Adrenal gland (tissue), 12 donors: ENCODE results near the gene GPR3. TPM values are rescaled to one million over a fixed set of nuclear protein-coding genes. Genes with fewer than 3 reads are reported as not detected.

ENCODE experiments used
- DNase-seq, 7 donors: peaks; one replicate each; pipeline ENCODE4 v3.0.0-alpha.2; 2019 to 2020
- H3K27ac ChIP-seq, 5 donors: fragments of 200-600 bp; sonication (generic) in 4 of 5; 1 replicate in 3 of 5; 2 replicates in 2 of 5; pipeline versions ENCODE4 v1.5.1 to v1.8.0; 2016 to 2020; ENCODE audit warnings: mild to moderate bottlenecking in 1 of 5
- H3K27me3 ChIP-seq: fragments of 200-600 bp; 2 replicates; pipeline ENCODE4 v1.8.0; 2021
- H3K36me3 ChIP-seq, 2 donors: fragments of 200-600 bp; replicated peaks in 1 of 2; 1 replicate in 1 of 2; 2 replicates in 1 of 2; pipeline versions ENCODE4 v1.5.1 to v1.8.0; 2018 to 2022
- H3K4me1 ChIP-seq, 2 donors: fragments of 200-600 bp; replicated peaks in 1 of 2; 1 replicate in 1 of 2; 2 replicates in 1 of 2; pipeline versions ENCODE4 v1.5.1 to v1.8.0; 2018 to 2021
- H3K4me3 ChIP-seq, 4 donors: fragments of 200-600 bp; sonication (generic) in 3 of 4; one replicate each; pipeline ENCODE4 v1.5.1; 2016 to 2018
- H3K9me3 ChIP-seq, 3 donors: fragments of 200-600 bp; sonication (generic) in 1 of 3; replicated peaks in 1 of 3; 1 replicate in 2 of 3; 2 replicates in 1 of 3; pipeline versions ENCODE4 v1.5.1 to v1.8.0; 2016 to 2021
- CTCF ChIP-seq, 6 experiments: fragments of 450-650 bp in 4 of 6; fragments of 200-600 bp in 2 of 6; sonication (generic) in 1 of 6; IDR thresholded peaks; 1 replicate in 5 of 6; 2 replicates in 1 of 6; pipeline versions ENCODE4 v1.5.1 to v1.8.0; 2016 to 2021; ENCODE audit warnings: antibody characterized with exemption in 6 of 6, mild to moderate bottlenecking in 2 of 6, moderate library complexity in 1 of 6
- POLR2A ChIP-seq, 2 donors: fragments of 450-650 bp; IDR thresholded peaks; one replicate each; pipeline ENCODE4 v1.6.1; 2017; ENCODE audit warnings: antibody characterized with exemption in 2 of 2, mild to moderate bottlenecking in 2 of 2, moderate library complexity in 1 of 2
- WGBS, 4 donors: extraction: QIAGEN DNeasy Blood & Tissue Kit in 2 of 4; methylation state at CpG; one replicate each; pipeline versions ENCODE4 v1.1.5 to v1.1.7; 2013 to 2017; 5-methylcytosine and 5-hydroxymethylcytosine counted together
- intact Hi-C, 2 donors: fragments of 100-400 bp; cut with DNase I; formaldehyde crosslinking; loops; one replicate each; pipeline versions ENCODE4 v1.14.1 to v1.15.0; 2022 to 2023
- polyA plus RNA-seq, 3 donors: library from polyadenylated mRNA; stranded (reverse); fragments of 200-250 nt in 2 of 3; fragments of 350-450 nt in 1 of 3; fragmentation: Illumina TruSeq in 1 of 3; extraction: RNeasy Lipid Tissue Mini Kit (QIAGEN cat#74804) in 1 of 3; gene quantifications; one replicate each; pipeline ENCODE4 v1.2.3, GENCODE V29; 2013 to 2014
- total RNA-seq, 9 donors: library from RNA; depleted of rRNA in 4 of 9; stranded (reverse); fragments of >200 nt in 4 of 9; fragments of 120-200 nt in 1 of 9; fragmentation: NEBNext Ultra II Directional in 1 of 9; extraction: Animal tissue kit (Norgen Biotek cat#: 25700) in 1 of 9; gene quantifications; one replicate each; pipeline versions ENCODE4 v1.1.0 to v1.2.4, GENCODE V29; 2013 to 2023
- donor health status: healthy with polysubstance abuse.
- donor health status: Bipolar disorder and iron deficiency.
- donor health status: DM: yes; HTN: yes; CAD: no.
- donor health status: DM: no; HTN: no; CAD: no.
- donor health status: DM: no; HTN: no; CAD: no.
- donor health status: DM: yes; HTN: yes; CAD: no.

Gene GPR3
- total and polyA plus RNA-seq, 12 donors, result 0.17 to 2.0 (median 0.64) TPM; not detected in 5

- Histone ChIP-seq H3K4me3 (peak overlapping the region in 1 of 4 donors; percentile 60), H3K4me1 (peaks cover 11 to 16% of the 10 kb centered on the region in 2 donors), H3K9me3 (no peaks in the 10 kb centered on the region), H3K36me3 (no peaks in the 10 kb centered on the region), H3K27ac (peak overlapping the region in 2 of 5 donors; percentile 57 to 76), H3K27me3 (no peaks in the 10 kb centered on the region)
- peak in 3 of 6 experiments; percentile 7 to 22 (median 7) for TF ChIP-seq CTCF (IDR thresholded peaks at IDR 0.05)
- no peak for TF ChIP-seq POLR2A (IDR thresholded peaks at IDR 0.05)
- no peak for DNase-seq
- WGBS, 4 donors, result 35 to 43% (median 40%) methylated on average over 8 to 30 of the region's 30 CpGs
- intact Hi-C loops, result loop anchor here (5.0 to 10.0 kb wide), 3 partner anchors 36 to 272 kb away; no protein-coding TSS in a partner anchor
These were observed 585 bp downstream of the GPR3 start for GRCh38 chr1:27392778-27393635.

DNA sequence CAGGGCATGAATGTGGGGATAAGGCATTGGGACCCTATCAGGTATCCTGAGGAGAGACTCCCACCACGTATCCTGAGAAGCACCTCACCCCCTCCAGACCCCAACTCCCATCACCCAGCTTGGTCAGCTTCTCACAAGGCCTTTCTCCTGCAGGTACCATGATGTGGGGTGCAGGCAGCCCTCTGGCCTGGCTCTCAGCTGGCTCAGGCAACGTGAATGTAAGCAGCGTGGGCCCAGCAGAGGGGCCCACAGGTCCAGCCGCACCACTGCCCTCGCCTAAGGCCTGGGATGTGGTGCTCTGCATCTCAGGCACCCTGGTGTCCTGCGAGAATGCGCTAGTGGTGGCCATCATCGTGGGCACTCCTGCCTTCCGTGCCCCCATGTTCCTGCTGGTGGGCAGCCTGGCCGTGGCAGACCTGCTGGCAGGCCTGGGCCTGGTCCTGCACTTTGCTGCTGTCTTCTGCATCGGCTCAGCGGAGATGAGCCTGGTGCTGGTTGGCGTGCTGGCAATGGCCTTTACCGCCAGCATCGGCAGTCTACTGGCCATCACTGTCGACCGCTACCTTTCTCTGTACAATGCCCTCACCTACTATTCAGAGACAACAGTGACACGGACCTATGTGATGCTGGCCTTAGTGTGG is 1.3 kb downstream of the GPR3 start:
- H3K36me3 ChIP-seq, result no peaks in the 10 kb centered on the region
- no peak for DNase-seq
- 91 to 96% (median 94%) methylated on average over 7 to 18 of the region's 18 CpGs for WGBS, 4 donors

GRCh38 chr1:27394282-27394658 is 1.8 kb downstream of the GPR3 start:
- H3K4me1 ChIP-seq, result peaks cover 11 to 16% of the 10 kb centered on the region in 2 donors
- WGBS, 4 donors, result 93 to 98% (median 98%) methylated on average over 5 to 9 of the region's 9 CpGs

More for the DNA sequence above, 1.3 kb downstream of the GPR3 start:
- Histone ChIP-seq H3K4me3 (no peak overlapping the region), H3K9me3 (no peaks in the 10 kb centered on the region), H3K27ac (no peak overlapping the region), H3K27me3 (no peaks in the 10 kb centered on the region), H3K4me1 (peaks cover 11 to 16% of the 10 kb centered on the region in 2 donors)
- intact Hi-C loops, result loop anchor here (2.0 to 10.0 kb wide), 4 partner anchors 36 to 271 kb away; no protein-coding TSS in a partner anchor
- TF ChIP-seq POLR2A (IDR thresholded peaks at IDR 0.05) (no peak), CTCF (IDR thresholded peaks at IDR 0.05) (no peak)

More at GRCh38 chr1:27394282-27394658, 1.8 kb downstream of the GPR3 start:
- Histone ChIP-seq H3K4me3 (no peak overlapping the region), H3K9me3 (no peaks in the 10 kb centered on the region), H3K27ac (no peak overlapping the region), H3K36me3 (no peaks in the 10 kb centered on the region), H3K27me3 (no peaks in the 10 kb centered on the region)
- no peak for DNase-seq
- TF ChIP-seq POLR2A (IDR thresholded peaks at IDR 0.05) (no peak), CTCF (IDR thresholded peaks at IDR 0.05) (no peak)
- intact Hi-C loops, result loop anchor here (2.0 to 10.0 kb wide), 4 partner anchors 37 to 271 kb away; no protein-coding TSS in a partner anchor
